CD14-positive monocyte (primary cell): ENCODE results near the gene CHERP. TPM values are rescaled to one million over a fixed set of nuclear protein-coding genes. Genes with fewer than 3 reads are reported as not detected.

Experiments
- DNase-seq, 3 donors: peaks; one replicate each; pipeline ENCODE4 v3.0.0-alpha.2; 2011 to 2022
- H2AFZ ChIP-seq: 2 replicates; pipeline ENCODE4 v1.6.0; 2012; ENCODE audit warnings: mild to moderate bottlenecking, low read depth, low read length, inconsistent platforms; ENCODE audit not compliant: insufficient read depth, poor library complexity, severe bottlenecking
- H3K27ac ChIP-seq, 2 donors: 1 replicate in 1 of 2; 2 replicates in 1 of 2; pipeline ENCODE4 v1.5.1; 2012 to 2013; ENCODE audit warnings: low read length in 2 of 2, control low read depth in 1 of 2, inconsistent platforms in 1 of 2, low read depth in 1 of 2, mild to moderate bottlenecking in 1 of 2
- H3K27me3 ChIP-seq, 2 donors: one replicate each; pipeline versions ENCODE4 v1.6.0 to v1.6.1; 2011 to 2013; ENCODE audit warnings: low read length in 2 of 2; ENCODE audit not compliant: control insufficient read depth in 2 of 2, insufficient read depth in 2 of 2
- H3K36me3 ChIP-seq, 2 donors: replicated peaks in 1 of 2; 1 replicate in 1 of 2; 2 replicates in 1 of 2; pipeline versions ENCODE4 v1.5.1 to v1.6.1; 2012 to 2013; ENCODE audit warnings: low read length in 2 of 2, control low read depth in 1 of 2, inconsistent platforms in 1 of 2, mild to moderate bottlenecking in 1 of 2; ENCODE audit not compliant: insufficient read depth in 2 of 2, control insufficient read depth in 1 of 2
- H3K4me1 ChIP-seq, 2 donors: 1 replicate in 1 of 2; 2 replicates in 1 of 2; pipeline versions ENCODE4 v1.5.1 to v1.6.1; 2012 to 2013; ENCODE audit warnings: low read length in 2 of 2, control low read depth in 1 of 2, inconsistent platforms in 1 of 2, mild to moderate bottlenecking in 1 of 2, moderate library complexity in 1 of 2; ENCODE audit not compliant: insufficient read depth in 2 of 2, control insufficient read depth in 1 of 2
- H3K4me2 ChIP-seq: replicated peaks from 2 replicates; pipeline ENCODE3; 2012; ENCODE audit warnings: low read length, moderate library complexity, mild to moderate bottlenecking; ENCODE audit not compliant: poor library complexity, severe bottlenecking; ENCODE audit errors: extremely low read depth
- H3K4me3 ChIP-seq, 3 experiments: fragments of 200-600 bp in 1 of 3; sonication (generic) in 1 of 3; replicated peaks in 1 of 3; 1 replicate in 2 of 3; 2 replicates in 1 of 3; pipeline ENCODE4 v1.5.1; 2011 to 2013; ENCODE audit warnings: low read length in 3 of 3, mild to moderate bottlenecking in 3 of 3, control low read depth in 2 of 3, low read depth in 2 of 3, inconsistent platforms in 1 of 3, moderate library complexity in 1 of 3
- H3K79me2 ChIP-seq: 2 replicates; pipeline ENCODE4 v1.6.0; 2012; ENCODE audit warnings: mild to moderate bottlenecking, control low read depth, inconsistent platforms, low read length, moderate library complexity; ENCODE audit not compliant: insufficient read depth
- H3K9ac ChIP-seq: 2 replicates; pipeline ENCODE4 v1.6.0; 2017; ENCODE audit warnings: low read length, mild to moderate bottlenecking; ENCODE audit not compliant: insufficient read depth, poor library complexity, severe bottlenecking
- H3K9me3 ChIP-seq, 2 donors: replicated peaks in 1 of 2; 1 replicate in 1 of 2; 2 replicates in 1 of 2; pipeline versions ENCODE4 v1.5.1 to v1.6.1; 2012 to 2013; ENCODE audit warnings: low read length in 2 of 2, control low read depth in 1 of 2; ENCODE audit not compliant: control insufficient read depth in 1 of 2, insufficient read depth in 1 of 2
- H4K20me1 ChIP-seq: 2 replicates; pipeline ENCODE4 v1.6.0; 2012; ENCODE audit warnings: mild to moderate bottlenecking, low read length, control low read depth, moderate library complexity; ENCODE audit not compliant: insufficient read depth
- H3K27ac Mint-ChIP-seq, 7 donors: one replicate each; pipeline ENCODE4 v1.8.0; 2020; ENCODE audit warnings: mild to moderate bottlenecking in 7 of 7, mixed read lengths in 7 of 7, moderate library complexity in 6 of 7, inconsistent platforms in 2 of 7
- H3K27me3 Mint-ChIP-seq, 3 donors: one replicate each; pipeline ENCODE4 v1.8.0; 2021 to 2022; ENCODE audit warnings: low read depth in 3 of 3, mild to moderate bottlenecking in 3 of 3, mixed read lengths in 3 of 3, moderate library complexity in 3 of 3, inconsistent platforms in 1 of 3
- H3K36me3 Mint-ChIP-seq, 2 donors: one replicate each; pipeline ENCODE4 v1.8.0; 2020; ENCODE audit warnings: mixed read lengths in 2 of 2, inconsistent platforms in 1 of 2, mild to moderate bottlenecking in 1 of 2
- H3K4me1 Mint-ChIP-seq: one replicate; pipeline ENCODE4 v1.8.0; 2020; ENCODE audit warnings: mild to moderate bottlenecking, mixed read lengths
- H3K4me3 Mint-ChIP-seq, 2 donors: one replicate each; pipeline ENCODE4 v1.8.0; 2020; ENCODE audit warnings: mild to moderate bottlenecking in 2 of 2, mixed read lengths in 2 of 2, moderate library complexity in 1 of 2
- H3K9me3 Mint-ChIP-seq, 7 donors: one replicate each; pipeline ENCODE4 v1.8.0; 2020 to 2022; ENCODE audit warnings: mixed read lengths in 7 of 7, mild to moderate bottlenecking in 6 of 7, moderate library complexity in 6 of 7, inconsistent platforms in 2 of 7
- WGBS: methylation state at CpG from one replicate; pipeline ENCODE4 v1.1.5; 2013; ENCODE audit warnings: missing lambda C conversion rate; ENCODE audit not compliant: insufficient coverage; 5-methylcytosine and 5-hydroxymethylcytosine counted together
- intact Hi-C, 2 donors: fragments of 100-400 bp; cut with micrococcal nuclease; formaldehyde crosslinking; loops; one replicate each; pipeline versions ENCODE4 v1.15.0 to v1.15.1; 2023
- polyA plus RNA-seq, 3 donors: library from polyadenylated mRNA; depleted of rRNA in 1 of 3; unstranded in 2 of 3; stranded (reverse) in 1 of 3; fragments of 300-500 nt in 2 of 3; fragments of >200 nt in 1 of 3; fragmentation: Illumina TruSeq in 2 of 3; gene quantifications; 1 replicate in 2 of 3; 2 replicates in 1 of 3; pipeline ENCODE4 v1.2.3, GENCODE V29; 2012 to 2021
- TF ChIP-seq, protein P1 (sequence below): fragments of 200-600 bp; IDR thresholded peaks from one replicate; pipeline ENCODE4 v1.8.0; 2022; ENCODE audit warnings: antibody characterized with exemption, mild to moderate bottlenecking

CHERP gene
- polyA plus RNA-seq, 3 donors, result 3.2 to 18.8 (median 5.3) TPM

GRCh38 chr19:16518061-16518460, 24.2 kb downstream of the CHERP start:
- Histone ChIP-seq H3K4me3 (no peak overlapping the region), H2AFZ (no peak overlapping the region), H3K4me1 (no peaks in the 10 kb centered on the region), H3K79me2 (no peaks in the 10 kb centered on the region), H3K9ac (no peak overlapping the region), H3K9me3 (no peaks in the 10 kb centered on the region), H4K20me1 (peaks cover 7% of the 10 kb centered on the region), H3K27ac (no peak overlapping the region), H3K36me3 (peaks cover 54 to 64% of the 10 kb centered on the region in 2 donors), H3K4me2 (no peak overlapping the region), H3K27me3 (no peaks in the 10 kb centered on the region)
- Mint-ChIP-seq H3K4me1 (no peaks in the 10 kb centered on the region), H3K4me3 (no peak overlapping the region), H3K27ac (peak overlapping the region in 2 of 7 donors; percentile 18 to 77), H3K27me3 (no peaks in the 10 kb centered on the region), H3K9me3 (peaks cover 0 to 4% (median 0%) of the 10 kb centered on the region in 7 donors), H3K36me3 (peaks cover 55 to 64% of the 10 kb centered on the region in 2 donors)
- no peak for DNase-seq
- intact Hi-C loops, result no loop called here
- TF ChIP-seq, protein P1, sequence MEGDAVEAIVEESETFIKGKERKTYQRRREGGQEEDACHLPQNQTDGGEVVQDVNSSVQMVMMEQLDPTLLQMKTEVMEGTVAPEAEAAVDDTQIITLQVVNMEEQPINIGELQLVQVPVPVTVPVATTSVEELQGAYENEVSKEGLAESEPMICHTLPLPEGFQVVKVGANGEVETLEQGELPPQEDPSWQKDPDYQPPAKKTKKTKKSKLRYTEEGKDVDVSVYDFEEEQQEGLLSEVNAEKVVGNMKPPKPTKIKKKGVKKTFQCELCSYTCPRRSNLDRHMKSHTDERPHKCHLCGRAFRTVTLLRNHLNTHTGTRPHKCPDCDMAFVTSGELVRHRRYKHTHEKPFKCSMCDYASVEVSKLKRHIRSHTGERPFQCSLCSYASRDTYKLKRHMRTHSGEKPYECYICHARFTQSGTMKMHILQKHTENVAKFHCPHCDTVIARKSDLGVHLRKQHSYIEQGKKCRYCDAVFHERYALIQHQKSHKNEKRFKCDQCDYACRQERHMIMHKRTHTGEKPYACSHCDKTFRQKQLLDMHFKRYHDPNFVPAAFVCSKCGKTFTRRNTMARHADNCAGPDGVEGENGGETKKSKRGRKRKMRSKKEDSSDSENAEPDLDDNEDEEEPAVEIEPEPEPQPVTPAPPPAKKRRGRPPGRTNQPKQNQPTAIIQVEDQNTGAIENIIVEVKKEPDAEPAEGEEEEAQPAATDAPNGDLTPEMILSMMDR, result no peak
- WGBS, result 94% methylated on average over 10 of the region's 14 CpGs

- Mint-ChIP-seq H3K4me3 (no peak overlapping the region), H3K36me3 (peaks cover 48 to 54% of the 10 kb centered on the region in 2 donors), H3K9me3 (peaks cover 0 to 2% (median 0%) of the 10 kb centered on the region in 7 donors), H3K4me1 (no peaks in the 10 kb centered on the region), H3K27ac (peak overlapping the region in 1 of 7 donors; percentile 46), H3K27me3 (peaks cover 0 to under 1% (median 0%) of the 10 kb centered on the region in 3 donors)
- peaks cover 5% of the 10 kb centered on the region for H4K20me1 ChIP-seq
- intact Hi-C loops, result no loop called here
- no peaks in the 10 kb centered on the region for H3K9me3 ChIP-seq
- 84% methylated on average over 8 of the region's 14 CpGs for WGBS
- no peak overlapping the region for H3K4me2 ChIP-seq
- H3K4me3 ChIP-seq, result no peak overlapping the region
- TF ChIP-seq, protein P1, result no peak
- H2AFZ ChIP-seq, result no peak overlapping the region
- H3K27me3 ChIP-seq, result no peaks in the 10 kb centered on the region
- peaks cover 46 to 55% of the 10 kb centered on the region in 2 donors for H3K36me3 ChIP-seq
- no peak for DNase-seq
- H3K4me1 ChIP-seq, result no peaks in the 10 kb centered on the region
- H3K79me2 ChIP-seq, result no peaks in the 10 kb centered on the region
- no peak overlapping the region for H3K9ac ChIP-seq
- H3K27ac ChIP-seq, result no peak overlapping the region
Measured at GRCh38 chr19:16516923-16517610, 25.2 kb downstream of the CHERP start.
